T-helper 1 cell (primary cell): ENCODE results near the gene ZNF324B.
"Not testable (repeated sequence)": the region's sequence is repeated elsewhere in the genome, so short reads cannot be mapped to it uniquely, and the experiment has no call there.

Experiments used
- DNase-seq, 5 donors: peaks; one replicate each; pipeline ENCODE4 v3.0.0-alpha.2; 2012 to 2020

ZNF324B gene

GRCh38 chr19:58455306-58455705, 3.9 kb downstream of the ZNF324B start:
- DNase-seq: no peak

GRCh38 chr19:58456111-58456510, 4.7 kb downstream of the ZNF324B start:
- no peak for DNase-seq

DNA sequence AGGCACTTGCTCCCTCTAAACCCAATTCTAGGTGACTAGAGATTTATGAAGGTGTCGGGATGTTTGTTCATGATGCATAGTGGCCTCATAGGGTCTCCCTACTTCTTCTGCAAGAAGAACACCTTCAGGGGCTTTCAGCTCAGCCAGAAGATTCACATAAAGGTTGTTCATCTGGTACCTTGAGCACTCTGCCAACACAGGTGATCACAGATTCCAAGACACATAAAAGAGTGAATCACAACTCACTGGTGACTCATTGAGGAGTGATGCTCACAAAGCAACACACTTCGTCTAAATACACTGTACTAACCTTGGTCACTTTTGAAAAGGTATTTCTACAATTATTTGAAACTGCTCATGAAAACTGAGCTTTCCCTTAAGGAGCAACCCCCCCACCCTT, 8.6 kb downstream of the ZNF324B start:
- no peak for DNase-seq

DNA sequence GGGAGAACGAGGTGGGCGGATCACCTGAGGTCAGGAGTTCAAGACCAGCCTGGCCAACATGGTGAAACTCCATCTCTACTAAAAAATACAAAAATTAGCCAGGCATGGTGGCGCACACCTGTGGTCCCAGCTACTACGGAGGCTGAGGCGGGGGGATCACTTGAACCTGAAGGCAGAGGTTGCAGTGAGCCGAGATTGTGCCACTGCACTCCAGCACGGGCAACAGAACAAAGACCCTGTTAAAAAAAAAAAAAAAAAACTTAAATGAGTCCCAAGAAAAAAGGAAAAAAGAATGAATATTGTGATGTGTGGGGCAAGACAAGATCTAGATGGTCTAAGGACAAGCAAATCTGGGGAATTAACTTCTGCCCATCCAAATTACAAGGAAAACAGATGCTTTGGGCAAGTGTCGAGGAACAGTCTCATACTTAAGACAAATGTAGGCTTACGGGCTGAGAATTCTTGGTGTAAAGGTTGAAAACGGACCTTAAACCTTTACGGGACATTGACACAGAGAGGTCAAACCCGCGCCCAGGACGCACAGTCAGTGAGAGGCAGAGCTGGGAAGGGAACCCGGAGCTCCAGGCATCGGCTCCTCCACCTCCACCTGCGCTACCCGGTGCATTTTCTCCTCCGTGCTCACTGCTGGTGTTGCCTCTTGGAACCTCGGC, 14.8 kb downstream of the ZNF324B start:
- no peak for DNase-seq

DNA sequence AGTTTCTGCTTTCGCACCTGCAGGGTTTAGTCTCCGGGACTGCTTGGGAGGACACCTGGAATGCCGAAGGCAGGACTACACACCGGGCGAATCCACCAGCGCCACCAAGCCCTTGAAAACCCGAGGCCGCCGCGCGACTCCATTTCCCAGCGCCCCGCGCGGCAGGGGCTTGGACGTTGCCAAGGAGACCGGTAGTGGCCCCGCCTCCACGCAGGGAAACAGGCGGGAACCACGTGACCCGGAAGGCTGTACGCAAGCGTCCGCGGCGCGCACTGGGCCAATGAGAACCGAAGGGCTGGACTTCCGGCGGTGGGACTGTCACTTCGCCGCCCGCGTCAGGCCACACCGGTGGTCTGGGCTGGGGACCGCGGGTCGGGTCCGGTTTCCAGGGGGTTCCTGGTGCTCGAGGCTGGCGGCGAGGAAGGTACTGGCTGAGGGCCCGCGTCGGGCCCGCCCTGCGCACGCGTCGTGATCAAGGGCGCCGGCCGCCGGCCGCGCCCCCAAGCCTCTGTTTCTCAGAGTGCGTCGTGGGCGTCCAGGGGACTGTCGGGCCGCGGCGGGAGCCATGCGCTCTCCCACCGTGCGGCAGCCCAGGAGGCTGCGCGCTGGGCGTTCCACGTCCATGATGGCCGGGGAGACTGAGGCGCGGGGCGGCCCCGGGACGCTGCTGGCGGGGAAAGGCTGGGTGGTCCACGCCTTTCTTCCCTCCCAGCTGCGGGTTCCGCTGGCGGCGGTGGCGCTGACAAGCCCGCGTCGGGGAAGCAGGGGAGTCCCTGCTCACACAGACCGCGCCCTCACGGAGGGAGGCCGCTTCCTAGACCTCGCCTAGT, 15.6 kb downstream of the ZNF324B start, which contains the start of gene ZNF324:
Gene ZNF324 (plus strand): TSS at position 321 of the 830 bp plus-strand sequence. CDS start 2,106 bp downstream, outside the sequence.
- DNase-seq: peak; percentile 95 to 97 (median 96)

- no peak for DNase-seq
These were observed 16.9 kb downstream of the ZNF324B start for GRCh38 chr19:58468216-58468839.

- DNase-seq: no peak
These were observed 18.0 kb downstream of the ZNF324B start for GRCh38 chr19:58469241-58470013.

GRCh38 chr19:58470837-58471543, 19.6 kb downstream of the ZNF324B start:
- DNase-seq: not testable (repeated sequence)

DNA sequence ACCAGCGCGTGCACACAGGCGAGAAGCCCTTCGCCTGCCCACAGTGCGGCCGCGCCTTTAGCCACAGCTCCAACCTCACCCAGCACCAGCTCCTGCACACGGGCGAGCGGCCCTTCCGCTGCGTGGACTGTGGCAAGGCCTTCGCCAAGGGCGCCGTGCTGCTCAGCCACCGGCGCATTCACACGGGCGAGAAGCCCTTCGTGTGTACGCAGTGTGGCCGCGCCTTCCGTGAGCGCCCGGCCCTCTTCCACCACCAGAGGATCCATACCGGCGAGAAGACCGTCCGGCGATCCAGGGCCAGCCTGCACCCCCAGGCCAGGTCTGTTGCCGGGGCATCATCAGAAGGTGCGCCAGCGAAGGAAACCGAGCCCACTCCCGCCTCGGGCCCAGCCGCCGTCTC, 20.3 kb downstream of the ZNF324B start:
- DNase-seq: no peak

GRCh38 chr19:58473775-58474174, 22.4 kb downstream of the ZNF324B start:
- no peak for DNase-seq

GRCh38 chr19:58474291-58474996, 23.0 kb downstream of the ZNF324B start:
- no peak for DNase-seq

DNA sequence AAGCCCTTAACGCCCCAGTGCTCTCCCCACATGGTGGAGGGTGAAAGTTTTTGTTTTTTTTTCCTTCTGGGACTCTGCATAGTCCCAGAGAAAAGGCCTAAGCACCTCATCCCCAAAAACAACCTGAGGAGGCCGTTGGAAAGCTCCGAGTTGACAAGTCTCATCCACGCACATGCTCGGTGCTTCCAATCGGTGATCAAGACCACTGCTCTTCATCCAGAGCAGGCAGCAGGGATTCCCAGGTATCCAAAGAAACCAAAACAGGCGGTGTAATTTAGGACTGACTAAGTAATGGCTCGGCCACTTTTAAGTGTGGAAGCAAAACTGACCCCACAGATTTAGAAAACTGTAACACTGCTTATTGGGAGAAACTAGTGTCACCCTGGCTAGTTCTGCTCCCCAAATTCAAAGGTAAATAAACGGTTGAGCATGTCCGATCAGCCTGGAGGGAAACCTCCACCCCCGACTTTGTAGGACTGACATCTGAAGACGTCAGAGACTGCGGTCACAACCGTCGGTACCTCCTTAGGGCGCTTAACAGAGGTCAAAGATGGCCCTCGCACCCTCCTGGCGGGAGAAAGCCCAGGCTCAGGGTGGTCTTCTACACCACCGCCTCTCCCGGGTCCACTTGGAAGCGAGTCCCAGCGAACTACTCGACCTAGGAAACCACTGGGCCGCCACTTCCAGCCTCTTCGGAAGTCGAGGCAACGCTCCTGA, 23.7 kb downstream of the ZNF324B start:
- no peak for DNase-seq

GRCh38 chr19:58475714-58476497, 24.5 kb downstream of the ZNF324B start, which contains the start of gene ZNF446:
TSS of gene ZNF446 (plus strand) at chr19:58476352. CDS start at chr19:58477219, 867 bp downstream.
- peak; percentile 90 to 99 (median 94) for DNase-seq

- no peak for DNase-seq
These were observed 25.1 kb downstream of the ZNF324B start for GRCh38 chr19:58476498-58477015.

DNA sequence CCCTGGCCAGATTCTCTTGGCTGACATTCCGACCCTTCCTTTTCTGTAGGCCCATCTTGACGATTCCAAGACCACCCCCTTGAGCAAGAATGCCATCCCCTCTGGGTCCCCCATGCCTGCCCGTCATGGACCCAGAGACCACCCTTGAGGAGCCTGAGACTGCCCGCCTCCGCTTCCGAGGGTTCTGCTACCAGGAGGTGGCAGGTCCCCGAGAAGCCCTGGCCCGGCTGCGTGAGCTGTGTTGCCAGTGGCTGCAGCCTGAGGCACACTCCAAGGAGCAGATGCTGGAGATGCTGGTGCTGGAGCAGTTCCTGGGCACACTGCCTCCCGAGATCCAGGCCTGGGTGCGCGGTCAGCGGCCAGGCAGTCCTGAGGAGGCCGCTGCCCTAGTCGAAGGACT, 25.7 kb downstream of the ZNF324B start:
- no peak for DNase-seq

DNA sequence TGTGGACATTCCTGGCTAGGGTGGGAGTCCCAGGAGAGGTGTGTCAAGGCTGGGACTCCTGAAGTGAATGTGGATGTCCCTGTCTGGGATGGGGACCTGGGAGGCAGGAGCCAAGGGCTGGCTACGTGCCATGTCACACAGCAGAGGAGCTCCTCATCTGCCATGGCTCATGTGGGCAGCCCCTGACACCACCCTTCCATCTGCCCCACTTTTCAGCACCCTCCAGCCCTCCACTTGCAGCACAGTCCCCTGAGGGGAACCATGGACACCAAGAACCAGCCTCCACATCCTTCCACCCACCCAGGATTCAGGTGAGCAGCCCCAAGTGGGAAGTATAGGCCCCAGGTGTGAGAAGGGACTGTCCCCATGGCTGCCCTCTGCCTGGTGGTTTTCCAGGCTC, 26.4 kb downstream of the ZNF324B start:
- no peak for DNase-seq

DNA sequence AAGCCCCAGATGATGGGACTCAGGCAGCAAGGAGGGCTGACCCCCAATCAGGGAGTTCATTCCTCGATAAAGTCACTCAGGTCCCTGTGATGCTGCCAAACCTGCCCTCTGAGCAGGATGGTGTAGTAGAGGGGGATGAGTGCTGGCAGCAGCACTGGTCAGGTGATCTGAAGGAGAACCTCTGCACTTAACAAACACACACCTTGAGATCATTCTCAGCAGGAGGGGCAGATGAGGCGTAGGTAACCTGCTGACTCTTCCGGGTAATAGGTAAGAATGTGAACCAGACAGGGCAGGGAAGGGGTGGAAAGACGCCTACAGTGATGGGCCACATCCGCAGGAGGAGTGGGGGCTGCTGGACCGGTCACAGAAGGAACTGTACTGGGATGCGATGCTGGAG, 27.9 kb downstream of the ZNF324B start:
- DNase-seq: no peak

DNA sequence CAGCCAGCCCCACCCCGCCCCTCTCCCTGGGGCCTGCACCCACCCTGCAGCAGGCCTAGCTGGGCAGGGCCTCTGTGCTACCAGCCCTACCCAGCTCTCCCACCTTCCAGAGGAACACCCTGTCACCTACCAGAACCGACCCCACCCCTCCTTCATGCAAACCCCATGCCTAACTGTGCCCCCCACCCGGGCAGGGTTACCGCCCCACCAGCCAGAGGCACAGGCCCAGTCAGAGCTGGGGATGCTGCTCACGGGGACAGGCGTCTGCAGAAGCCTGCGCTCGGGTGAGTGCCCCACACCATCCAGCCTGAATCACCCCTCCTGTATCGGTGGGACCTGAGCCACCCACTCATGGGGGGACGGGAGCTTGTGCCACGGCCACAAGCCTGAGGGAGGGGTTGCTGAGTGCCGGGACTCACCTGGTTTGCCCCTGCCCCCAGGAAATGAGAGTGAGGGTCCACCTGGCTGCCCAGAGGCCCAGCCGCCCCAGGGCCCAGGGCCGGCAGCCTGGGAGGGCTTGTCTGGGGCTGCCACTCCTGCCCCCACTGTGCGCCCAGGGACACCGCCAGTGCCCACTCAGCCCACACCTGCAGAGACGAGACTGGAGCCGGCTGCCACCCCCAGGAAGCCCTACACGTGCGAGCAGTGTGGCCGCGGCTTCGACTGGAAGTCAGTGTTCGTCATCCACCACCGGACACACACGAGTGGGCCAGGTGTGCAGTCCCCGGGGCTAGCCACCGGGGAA, 28.5 kb downstream of the ZNF324B start:
- DNase-seq: no peak

GRCh38 chr19:58480481-58480830, 29.0 kb downstream of the ZNF324B start:
- DNase-seq: no peak
